IPS-NIHi7 (cell line): ENCODE measurements around the gene SOD1.
A peak's percentile ranks its signal among the peaks of the same experiment; 100 is the strongest.
"Not testable (repeated sequence)": the region's sequence is repeated elsewhere in the genome, so short reads cannot be mapped to it uniquely, and the experiment has no call there.

Experiments used
- DNase-seq: peaks from one replicate; pipeline ENCODE4 v3.0.0; 2012; ENCODE audit warnings: mixed read lengths; ENCODE audit errors: extremely low spot score

Gene SOD1

DNA sequence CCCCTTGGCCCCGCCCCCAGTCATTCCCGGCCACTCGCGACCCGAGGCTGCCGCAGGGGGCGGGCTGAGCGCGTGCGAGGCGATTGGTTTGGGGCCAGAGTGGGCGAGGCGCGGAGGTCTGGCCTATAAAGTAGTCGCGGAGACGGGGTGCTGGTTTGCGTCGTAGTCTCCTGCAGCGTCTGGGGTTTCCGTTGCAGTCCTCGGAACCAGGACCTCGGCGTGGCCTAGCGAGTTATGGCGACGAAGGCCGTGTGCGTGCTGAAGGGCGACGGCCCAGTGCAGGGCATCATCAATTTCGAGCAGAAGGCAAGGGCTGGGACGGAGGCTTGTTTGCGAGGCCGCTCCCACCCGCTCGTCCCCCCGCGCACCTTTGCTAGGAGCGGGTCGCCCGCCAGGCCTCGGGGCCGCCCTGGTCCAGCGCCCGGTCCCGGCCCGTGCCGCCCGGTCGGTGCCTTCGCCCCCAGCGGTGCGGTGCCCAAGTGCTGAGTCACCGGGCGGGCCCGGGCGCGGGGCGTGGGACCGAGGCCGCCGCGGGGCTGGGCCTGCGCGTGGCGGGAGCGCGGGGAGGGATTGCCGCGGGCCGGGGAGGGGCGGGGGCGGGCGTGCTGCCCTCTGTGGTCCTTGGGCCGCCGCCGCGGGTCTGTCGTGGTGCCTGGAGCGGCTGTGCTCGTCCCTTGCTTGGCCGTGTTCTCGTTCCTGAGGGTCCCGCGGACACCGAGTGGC, at the start of gene SOD1:
Gene SOD1, plus strand, starts transcription at position 158 of the 723 bp plus-strand sequence. Its CDS starts 77 bp downstream, at position 235.
- peak; percentile 98 for DNase-seq

DNA sequence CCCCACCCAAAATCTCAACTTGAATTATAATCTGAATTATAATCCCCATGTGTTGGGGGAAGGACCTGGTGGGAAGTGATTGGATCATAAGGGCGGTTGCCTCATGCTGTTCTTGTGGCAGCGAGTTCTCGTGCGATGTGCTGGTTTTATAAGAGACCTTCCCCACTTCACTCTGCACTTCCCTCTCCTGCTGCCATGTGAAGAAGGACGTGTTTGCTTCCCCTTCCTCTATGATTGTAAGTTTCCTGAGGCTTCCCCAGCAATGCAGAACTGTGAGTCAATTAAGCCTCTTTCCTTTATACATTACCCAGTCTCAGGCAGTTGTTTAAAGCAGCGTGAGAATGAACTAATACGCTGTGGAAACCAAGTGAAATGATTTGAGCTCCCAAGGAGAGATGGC, 48.0 kb upstream of the SOD1 start:
- no peak for DNase-seq

DNA sequence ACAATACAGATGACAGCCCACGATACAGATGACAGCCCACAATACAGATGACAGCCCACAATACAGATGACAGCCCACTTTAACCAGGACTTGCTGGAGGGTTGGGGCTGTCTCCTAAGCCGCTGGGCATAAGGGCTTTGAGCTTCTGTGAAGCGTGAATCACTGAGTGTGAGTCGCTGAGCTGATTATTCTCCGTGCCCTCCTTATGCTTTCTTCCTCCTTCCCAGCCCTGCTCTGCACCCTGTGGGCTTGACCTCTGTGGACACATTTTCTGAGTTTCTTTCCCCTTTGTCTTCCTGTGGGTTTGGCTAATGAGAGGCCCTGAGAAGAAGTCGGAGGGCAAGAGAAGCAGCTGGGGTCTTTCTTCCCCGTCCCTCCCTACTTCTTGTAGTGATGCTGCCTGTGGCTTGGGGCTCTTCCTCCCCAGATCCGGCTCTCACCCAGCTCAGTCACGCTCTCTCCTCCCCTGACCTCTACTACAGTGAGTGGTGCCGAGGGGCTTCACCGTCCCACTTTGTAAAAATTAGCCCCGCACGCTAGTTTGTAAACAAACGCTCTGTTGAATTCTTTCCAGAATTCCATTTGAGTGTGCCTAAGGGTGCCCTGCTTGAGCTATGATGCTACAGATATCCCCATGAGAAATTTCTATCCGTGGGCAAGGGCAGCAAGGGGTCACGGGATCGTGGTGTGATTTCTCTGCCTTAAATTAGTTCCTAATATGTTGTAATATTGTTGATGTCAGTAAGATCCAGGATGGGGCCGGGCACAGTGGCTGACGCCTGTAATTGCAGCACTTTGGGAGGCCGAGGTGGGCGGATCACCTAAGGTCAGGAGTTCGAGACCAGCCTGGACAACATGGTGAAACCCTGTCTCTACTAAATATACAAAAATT, 46.4 kb upstream of the SOD1 start:
- no peak for DNase-seq

DNA sequence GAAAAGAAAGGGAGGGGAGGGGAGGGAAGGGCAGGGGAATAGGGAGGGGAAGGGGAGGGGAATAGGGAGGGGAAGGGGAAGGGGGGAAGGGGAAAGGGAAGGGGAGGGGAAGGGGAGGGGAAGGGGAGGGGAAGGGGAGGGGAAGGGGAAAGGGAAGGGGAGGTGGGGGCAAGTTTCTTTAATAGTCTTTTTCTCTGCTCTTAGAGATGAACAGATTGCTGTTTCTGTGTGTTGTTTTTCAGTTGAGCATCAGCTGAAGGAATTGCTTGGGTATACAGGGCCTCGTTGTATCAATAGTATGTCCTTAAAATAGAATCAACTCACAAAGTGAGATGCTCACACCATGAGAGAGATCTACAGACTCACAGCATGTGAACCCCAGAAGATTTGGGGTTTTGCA, 44.8 kb upstream of the SOD1 start:
- DNase-seq: no peak

- no peak for DNase-seq
Measured at GRCh38 chr21:31616216-31616615, 43.3 kb upstream of the SOD1 start.

DNA sequence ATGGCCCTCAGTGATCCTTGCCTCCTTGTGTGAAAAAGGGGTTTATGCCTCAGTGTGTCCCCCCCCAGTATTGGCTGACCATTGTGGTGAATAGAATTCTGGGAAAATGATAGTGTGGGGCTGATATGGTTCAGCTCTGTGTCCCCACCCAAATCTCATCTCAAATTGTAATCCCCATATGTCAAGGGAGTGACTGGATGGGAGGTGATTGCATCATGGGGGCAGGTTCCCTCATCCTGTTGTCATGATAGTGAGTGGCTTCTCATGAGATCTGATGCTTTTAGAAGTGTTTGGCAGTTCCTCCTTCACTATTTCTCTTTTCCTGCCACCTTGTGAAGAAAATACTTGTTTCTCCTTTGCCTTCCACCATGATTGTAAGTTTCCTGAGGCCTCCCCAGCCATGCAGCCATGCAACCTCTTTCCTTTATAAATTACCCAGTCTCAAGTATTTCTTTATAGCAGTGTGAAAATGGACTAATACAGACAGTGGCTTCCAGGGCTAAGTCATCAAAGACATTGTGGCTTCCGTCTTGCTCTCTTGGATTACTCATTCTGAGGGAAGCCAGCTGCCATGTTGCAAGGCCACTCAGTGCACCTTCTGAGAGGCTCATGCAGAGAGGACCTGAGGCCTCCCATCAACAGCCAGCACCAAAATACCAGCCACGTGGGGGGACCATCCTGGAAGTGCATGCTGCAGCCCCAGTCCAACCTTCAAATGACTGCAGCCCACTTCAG, 40.6 kb upstream of the SOD1 start:
- no peak for DNase-seq

DNA sequence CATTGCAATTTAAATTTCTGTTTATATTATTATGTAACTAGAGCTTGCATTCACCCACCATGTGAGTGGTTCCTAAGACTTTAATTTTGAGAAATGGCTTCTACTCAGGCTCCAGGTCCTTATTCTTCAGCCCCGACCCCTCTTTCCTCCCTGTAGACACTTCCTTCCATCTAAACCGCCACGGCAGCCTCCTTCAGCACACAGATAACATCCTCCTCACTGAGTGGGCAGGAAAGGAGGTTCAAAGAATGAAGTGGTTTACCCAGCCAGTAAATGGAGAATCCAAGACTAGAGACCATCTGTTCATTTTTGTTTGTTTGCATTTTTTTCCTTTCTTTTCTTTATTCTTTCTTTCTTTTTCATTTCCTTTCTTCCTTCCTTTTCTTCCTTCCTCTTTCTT, 37.1 kb upstream of the SOD1 start:
- DNase-seq: no peak

DNA sequence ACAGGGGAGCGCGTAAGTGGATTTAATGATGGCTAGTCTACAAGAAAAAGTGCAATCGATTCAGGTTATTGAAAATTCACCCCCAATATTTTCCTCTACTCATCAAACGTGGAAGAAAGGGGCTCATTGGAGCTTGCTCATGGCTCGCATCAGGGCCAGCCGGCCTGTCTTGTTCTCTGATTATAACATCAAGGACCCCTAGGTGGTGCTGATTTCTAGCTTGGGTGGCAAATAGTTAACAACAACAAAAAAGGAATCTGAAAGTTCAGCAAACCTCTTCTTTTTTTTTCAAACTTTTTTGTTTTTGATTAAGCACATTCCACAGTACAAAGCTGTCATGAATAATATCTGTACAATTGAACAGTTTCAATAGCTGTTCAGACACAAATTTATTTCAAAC, 35.8 kb upstream of the SOD1 start:
- peak; percentile 57 for DNase-seq

DNA sequence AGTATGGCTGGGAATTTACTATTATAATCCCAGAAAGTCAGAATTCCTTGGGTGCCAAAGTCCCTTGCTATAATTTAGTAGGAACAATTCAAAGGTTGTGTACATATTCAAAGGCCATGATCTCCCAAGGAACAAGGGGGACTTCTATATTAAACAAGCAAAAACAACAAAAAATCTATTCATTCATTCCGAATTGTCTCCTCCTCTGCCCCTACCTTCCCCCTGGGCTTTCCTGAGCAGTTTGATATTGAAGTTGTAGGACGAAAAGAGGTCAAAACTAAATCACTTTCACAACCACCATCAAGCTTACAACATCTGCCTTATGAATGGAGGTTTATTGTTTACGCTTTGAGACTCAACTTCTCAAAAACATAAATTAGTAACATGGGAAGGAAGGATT, 35.3 kb upstream of the SOD1 start:
- no peak for DNase-seq

GRCh38 chr21:31624961-31625491, 34.5 kb upstream of the SOD1 start:
- no peak for DNase-seq

- no peak for DNase-seq
Measured at GRCh38 chr21:31629972-31630711, 29.4 kb upstream of the SOD1 start.

- DNase-seq: not testable (repeated sequence)
Measured at GRCh38 chr21:31631881-31632280, 27.6 kb upstream of the SOD1 start.

GRCh38 chr21:31634993-31635392, 24.5 kb upstream of the SOD1 start:
- no peak for DNase-seq

DNA sequence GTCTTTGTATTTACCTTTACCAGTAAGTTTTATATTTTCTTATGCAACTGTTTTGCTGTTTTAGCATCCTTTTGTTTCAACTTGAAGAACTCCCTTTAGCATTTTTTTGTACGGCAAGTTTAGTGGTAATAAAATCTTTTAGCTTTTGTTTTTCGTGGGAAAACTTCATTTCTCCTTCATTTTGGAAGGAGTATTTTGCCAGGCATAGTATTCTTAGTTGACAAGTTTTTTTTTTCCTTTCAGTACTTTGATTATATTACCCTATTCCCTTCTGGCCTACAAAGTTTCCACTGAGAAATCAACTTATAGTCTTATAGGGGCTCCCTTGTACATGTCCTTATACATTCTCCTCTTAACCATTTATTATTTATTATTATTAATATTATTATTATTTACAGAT, 22.6 kb upstream of the SOD1 start:
- DNase-seq: no peak

GRCh38 chr21:31641416-31641922, 18.0 kb upstream of the SOD1 start:
- no peak for DNase-seq

DNA sequence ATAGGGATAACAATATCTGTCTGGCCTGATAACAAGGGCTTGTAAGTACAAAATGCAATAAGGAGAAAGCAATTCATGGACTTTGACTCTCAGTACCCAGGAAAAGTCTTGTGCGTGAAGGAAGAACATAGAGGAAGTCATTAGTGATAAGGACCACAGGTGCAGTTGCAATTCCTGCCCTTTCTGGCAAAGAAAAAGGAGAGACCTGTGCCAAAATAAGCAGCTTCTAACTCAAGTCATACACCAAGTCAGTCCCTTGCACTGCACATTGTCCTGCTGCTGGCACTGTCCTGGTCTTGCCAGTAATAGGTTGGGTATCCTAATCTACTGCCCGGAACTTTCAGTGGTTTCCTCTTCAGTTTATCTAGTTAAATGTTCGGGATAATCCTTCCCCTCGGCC, 14.8 kb upstream of the SOD1 start:
- DNase-seq: no peak

- no peak for DNase-seq
Measured at GRCh38 chr21:31647650-31648049, 11.8 kb upstream of the SOD1 start.

GRCh38 chr21:31650930-31651329, 8.6 kb upstream of the SOD1 start:
- DNase-seq: no peak

- DNase-seq: not testable (repeated sequence)
Measured at GRCh38 chr21:31651491-31651890, 8.0 kb upstream of the SOD1 start.

DNA sequence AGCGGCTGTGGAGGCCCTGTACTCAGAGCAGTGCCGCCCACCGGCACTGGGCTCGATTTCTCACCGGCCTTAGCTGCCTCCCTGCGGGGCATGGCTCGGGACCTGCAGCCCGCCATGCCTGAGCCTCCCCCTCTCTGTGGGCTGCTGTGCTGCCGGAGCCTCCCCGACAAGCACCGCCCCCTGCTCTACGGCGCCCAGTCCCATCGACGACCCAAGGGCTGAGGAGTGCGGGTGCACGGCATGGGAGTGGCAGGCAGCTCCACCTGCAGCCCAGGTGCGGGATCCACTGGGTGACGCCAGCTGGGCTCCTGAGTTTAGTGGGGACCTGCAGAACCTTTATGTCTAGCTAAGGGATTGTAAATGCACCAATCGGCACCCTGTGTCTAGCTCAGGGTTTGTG, 5.2 kb upstream of the SOD1 start:
- no peak for DNase-seq
